Type B pancreatic cell (in vitro differentiated cells): ENCODE results near the gene TAOK3. TPM values are rescaled to one million over a fixed set of nuclear protein-coding genes. Genes with fewer than 3 reads are reported as not detected.

Experiments
- DNase-seq: peaks from one replicate; pipeline ENCODE4 v3.0.0; 2021; ENCODE audit warnings: mixed read lengths; ENCODE audit not compliant: unreplicated experiment; ENCODE audit errors: extremely low spot score
- H3K27ac Mint-ChIP-seq: 2 replicates; pipeline ENCODE4 v1.8.0; 2021; ENCODE audit warnings: mild to moderate bottlenecking, mixed read lengths
- H3K27me3 Mint-ChIP-seq: 2 replicates; pipeline ENCODE4 v1.8.0; 2021; ENCODE audit warnings: mixed read lengths
- H3K36me3 Mint-ChIP-seq: 2 replicates; pipeline ENCODE4 v1.8.0; 2021; ENCODE audit warnings: mixed read lengths
- H3K4me1 Mint-ChIP-seq: one replicate; pipeline ENCODE4 v1.8.0; 2021; ENCODE audit warnings: mixed read lengths; ENCODE audit not compliant: unreplicated experiment
- H3K4me3 Mint-ChIP-seq: 2 replicates; pipeline ENCODE4 v1.8.0; 2021; ENCODE audit warnings: mild to moderate bottlenecking, mixed read lengths
- H3K9me3 Mint-ChIP-seq: 2 replicates; pipeline ENCODE4 v1.8.0; 2021; ENCODE audit warnings: mixed read lengths
- CTCF ChIP-seq: fragments of 200-600 bp; sonication (generic); conservative IDR thresholded peaks from 2 replicates; pipeline ENCODE4 v1.5.0; 2021; ENCODE audit warnings: antibody characterized with exemption, mild to moderate bottlenecking
- total RNA-seq: library from RNA; stranded (reverse); gene quantifications from 2 replicates; pipeline ENCODE4 v1.2.1, GENCODE V29; 2021; ENCODE audit warnings: low replicate concordance

Gene TAOK3
- total RNA-seq, 1 donor from 2014 or later, result 15.8 TPM

DNA sequence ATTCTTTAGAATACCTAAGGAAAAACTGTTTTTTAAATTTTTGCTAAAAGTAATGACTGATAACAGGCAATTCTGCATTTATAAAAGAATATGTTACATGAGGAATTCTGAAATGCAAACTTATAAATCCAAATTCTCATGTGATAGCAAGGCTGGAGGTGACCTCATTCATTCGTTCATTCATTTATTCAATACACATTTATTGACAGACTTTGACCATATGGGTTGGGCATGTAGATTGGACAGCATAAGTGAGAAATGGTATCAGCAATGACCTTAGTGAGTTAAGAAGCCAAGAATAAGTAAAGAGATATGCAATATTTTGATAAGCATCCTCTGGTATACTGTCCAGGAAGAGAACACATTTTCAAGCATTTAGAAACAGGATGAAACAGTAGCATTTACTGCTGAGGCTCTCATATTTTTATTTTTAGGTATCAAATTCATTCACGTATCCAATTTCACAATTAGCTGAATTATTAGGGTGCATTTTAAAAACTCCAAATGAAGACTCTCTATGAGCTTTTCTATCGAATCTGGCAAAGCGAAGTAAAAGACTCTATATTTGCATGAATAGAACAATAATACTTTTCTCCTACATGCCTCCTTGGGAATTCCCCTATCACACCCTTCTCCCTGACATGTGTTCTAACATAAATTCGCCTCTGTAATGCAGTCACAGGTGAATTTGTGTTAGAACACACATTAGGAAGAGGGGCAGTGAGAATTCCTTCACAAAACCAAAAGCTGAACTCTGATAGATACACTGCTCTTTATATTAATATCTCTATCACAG lies 186.9 kb downstream of the TAOK3 start:
- H3K4me3 Mint-ChIP-seq, result no peak overlapping the region
- no peak for TF ChIP-seq CTCF
- H3K9me3 Mint-ChIP-seq, result no peaks in the 10 kb centered on the region
- peaks cover 30% of the 10 kb centered on the region for H3K4me1 Mint-ChIP-seq
- H3K27ac Mint-ChIP-seq, result no peak overlapping the region
- peaks cover 5% of the 10 kb centered on the region for H3K36me3 Mint-ChIP-seq
- H3K27me3 Mint-ChIP-seq, result no peaks in the 10 kb centered on the region
- DNase-seq, result no peak

DNA sequence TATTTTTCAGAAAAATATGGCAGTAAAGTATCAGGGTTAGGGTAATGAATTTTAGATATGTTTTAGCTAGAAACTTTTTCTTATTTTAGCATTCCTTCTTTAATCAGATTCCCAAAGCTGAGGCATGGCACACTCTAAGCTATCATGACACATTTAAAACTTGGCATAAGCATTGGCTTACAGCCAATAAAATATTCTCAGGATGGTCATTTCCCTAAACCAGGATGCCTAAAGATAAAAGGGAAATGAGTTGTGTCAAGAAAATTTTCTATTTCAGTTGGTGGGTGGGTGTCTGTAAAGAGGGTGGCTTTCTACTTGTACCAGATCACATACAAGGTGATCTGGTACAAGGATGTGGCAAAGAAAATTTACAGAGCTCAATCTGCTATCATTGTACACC lies 189.0 kb downstream of the TAOK3 start:
- Mint-ChIP-seq H3K4me3 (no peak overlapping the region), H3K27ac (no peak overlapping the region), H3K9me3 (no peaks in the 10 kb centered on the region), H3K27me3 (no peaks in the 10 kb centered on the region), H3K4me1 (peaks cover 16% of the 10 kb centered on the region), H3K36me3 (peaks cover 9% of the 10 kb centered on the region)
- DNase-seq, result no peak
- TF ChIP-seq CTCF, result no peak

DNA sequence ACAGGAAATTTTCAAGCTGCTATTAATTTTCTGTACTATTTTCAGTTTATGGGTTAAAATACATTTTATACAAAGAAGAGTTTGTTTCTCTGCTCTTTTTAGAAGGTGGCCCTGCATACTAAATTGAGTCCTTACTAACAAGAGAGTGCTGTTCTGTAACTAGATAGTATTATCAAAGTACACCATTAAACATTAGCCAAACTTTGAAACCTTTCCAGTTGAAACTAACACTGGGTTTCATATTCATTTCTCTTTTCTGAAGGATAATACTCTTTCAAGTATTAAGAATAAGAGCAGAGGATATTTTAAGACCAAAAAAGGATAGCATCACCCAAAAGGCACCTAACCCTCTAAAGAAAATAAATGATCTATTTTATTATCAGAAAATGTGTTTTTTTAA lies 189.6 kb downstream of the TAOK3 start:
- no peak for DNase-seq
- Mint-ChIP-seq H3K4me3 (no peak overlapping the region), H3K27ac (no peak overlapping the region), H3K36me3 (peaks cover 9% of the 10 kb centered on the region), H3K27me3 (no peaks in the 10 kb centered on the region), H3K9me3 (no peaks in the 10 kb centered on the region), H3K4me1 (peaks cover 12% of the 10 kb centered on the region)
- TF ChIP-seq CTCF, result no peak

DNA sequence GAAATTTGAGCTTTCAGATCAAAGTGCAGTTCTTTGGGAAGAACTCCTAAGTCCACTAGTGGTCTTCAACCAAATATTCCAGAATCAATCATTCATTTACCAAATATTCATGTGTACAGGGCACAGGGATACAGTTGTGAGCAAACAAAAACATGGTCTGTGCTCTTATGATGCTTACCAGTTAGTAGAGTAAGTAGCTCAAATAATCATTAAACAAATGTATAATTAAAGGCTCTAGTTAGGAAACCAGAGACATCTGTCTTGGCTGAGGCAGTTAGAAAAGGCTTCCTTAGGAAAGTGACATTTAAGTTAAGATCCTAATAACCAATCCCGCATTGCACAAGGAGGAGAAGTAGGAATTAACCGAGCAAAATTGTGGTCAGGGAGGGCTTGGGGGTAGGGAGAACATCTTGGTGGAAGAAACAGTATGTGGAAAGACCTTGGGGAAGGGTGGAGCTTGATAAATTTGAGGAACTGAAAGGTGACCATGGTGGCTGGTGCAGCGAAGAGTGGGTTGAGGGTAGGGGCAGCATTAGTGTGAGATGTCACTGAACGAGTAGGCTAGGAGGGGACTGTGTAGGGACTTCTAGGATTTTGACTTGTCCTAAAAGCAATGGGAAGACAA lies 196.8 kb downstream of the TAOK3 start:
- no peaks in the 10 kb centered on the region for H3K27me3 Mint-ChIP-seq
- no peak overlapping the region for H3K4me3 Mint-ChIP-seq
- TF ChIP-seq CTCF, result no peak
- DNase-seq, result no peak
- H3K36me3 Mint-ChIP-seq, result peaks cover 25% of the 10 kb centered on the region
- H3K27ac Mint-ChIP-seq, result no peak overlapping the region
- H3K9me3 Mint-ChIP-seq, result no peaks in the 10 kb centered on the region
- no peaks in the 10 kb centered on the region for H3K4me1 Mint-ChIP-seq

DNA sequence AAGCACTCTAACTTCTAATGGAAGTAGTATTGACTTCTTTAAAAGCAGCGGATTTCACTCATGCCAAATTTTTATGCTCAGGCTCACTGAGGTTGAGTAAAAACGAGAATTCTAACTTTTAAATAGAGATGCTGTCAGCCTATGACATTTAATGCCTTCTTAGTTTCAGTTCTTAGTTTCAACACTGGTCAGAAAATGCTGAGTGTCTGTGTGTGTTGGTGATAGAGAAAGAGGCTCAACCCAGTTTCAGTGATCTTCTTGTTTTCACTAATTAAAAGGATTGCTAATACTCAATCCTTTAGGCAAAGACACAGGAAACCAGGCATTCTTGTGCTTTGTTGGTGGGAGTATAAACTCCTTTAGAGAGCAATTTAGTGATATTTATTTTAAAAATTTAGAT lies 205.8 kb downstream of the TAOK3 start:
- no peak overlapping the region for H3K27ac Mint-ChIP-seq

More for the DNA sequence above, 205.8 kb downstream of the TAOK3 start:
- Mint-ChIP-seq H3K27me3 (no peaks in the 10 kb centered on the region), H3K4me3 (no peak overlapping the region), H3K36me3 (peaks cover 14% of the 10 kb centered on the region), H3K4me1 (no peaks in the 10 kb centered on the region), H3K9me3 (no peaks in the 10 kb centered on the region)
- DNase-seq, result no peak
- TF ChIP-seq CTCF, result no peak
